Erythroblast (primary cell): ENCODE measurements around the gene TMEM53.

Source experiments
- DNase-seq, 2 experiments: peaks; one replicate each; lab custom pipeline; 2025; lab: John Stamatoyannopoulos, UW
- GATA1 ChIP-seq: IDR thresholded peaks from 2 replicates; pipeline ENCODE4 v1.6.1; 2011; ENCODE audit warnings: low read depth, mild to moderate bottlenecking, control low read depth, low read length, moderate library complexity
- POLR2A ChIP-seq: IDR thresholded peaks from 2 replicates; pipeline ENCODE4 v1.6.1; 2011; ENCODE audit warnings: mild to moderate bottlenecking, low read length

TMEM53 gene

DNA sequence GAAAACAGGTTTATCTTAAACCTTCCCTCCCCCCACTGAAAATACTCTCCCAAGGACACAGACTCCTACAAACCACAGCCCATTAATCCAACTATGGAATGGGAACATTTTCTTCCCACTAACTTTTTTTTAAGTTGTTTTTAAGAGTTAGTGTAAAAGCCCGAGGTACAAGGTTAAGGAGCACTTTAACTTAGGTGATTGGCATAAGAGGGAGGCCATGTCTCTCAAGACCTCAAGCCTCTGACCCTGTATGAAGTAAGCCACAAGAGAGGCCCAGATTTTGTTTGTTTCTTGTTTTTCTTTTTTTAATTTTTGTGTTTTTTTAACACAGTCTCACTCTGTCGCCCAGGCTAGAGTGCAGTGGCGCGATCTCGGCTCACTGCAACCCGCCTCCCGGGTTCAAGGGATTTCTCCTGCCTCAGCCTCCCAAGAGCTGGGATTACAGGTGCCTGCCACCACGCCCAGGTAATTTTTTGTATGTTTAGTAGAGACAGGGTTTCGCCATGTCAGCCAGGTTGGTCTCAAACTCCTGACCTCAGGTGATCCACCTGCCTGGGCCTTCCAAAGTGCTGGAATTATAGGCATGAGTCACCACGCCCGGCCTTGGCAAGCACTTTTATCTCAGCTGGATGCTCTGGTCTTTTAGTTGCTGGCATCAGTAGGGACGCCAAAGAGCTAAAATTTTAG lies 14.6 kb upstream of the TMEM53 start:
- TF ChIP-seq GATA1 (no peak), POLR2A (no peak)
- no peak for DNase-seq

DNA sequence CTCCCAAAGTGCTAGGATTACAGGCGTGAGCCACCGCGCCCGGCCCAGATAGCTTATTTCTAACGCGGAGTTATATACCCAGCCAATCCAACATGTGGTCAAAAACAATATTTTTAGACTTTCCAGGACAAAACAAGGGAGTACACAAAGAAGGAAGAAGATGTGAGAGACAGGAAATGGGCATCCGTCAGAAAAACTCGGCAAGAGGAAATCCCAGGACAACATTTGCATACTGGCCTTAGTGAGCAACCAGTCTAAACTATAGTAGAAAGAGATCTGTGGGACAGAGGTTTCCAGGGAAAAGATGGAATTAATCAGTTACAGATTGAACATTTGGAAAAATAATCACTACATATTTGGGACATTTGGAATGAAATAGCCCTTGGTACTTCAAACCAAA lies 11.6 kb upstream of the TMEM53 start:
- DNase-seq: no peak
- TF ChIP-seq POLR2A (no peak), GATA1 (no peak)

DNA sequence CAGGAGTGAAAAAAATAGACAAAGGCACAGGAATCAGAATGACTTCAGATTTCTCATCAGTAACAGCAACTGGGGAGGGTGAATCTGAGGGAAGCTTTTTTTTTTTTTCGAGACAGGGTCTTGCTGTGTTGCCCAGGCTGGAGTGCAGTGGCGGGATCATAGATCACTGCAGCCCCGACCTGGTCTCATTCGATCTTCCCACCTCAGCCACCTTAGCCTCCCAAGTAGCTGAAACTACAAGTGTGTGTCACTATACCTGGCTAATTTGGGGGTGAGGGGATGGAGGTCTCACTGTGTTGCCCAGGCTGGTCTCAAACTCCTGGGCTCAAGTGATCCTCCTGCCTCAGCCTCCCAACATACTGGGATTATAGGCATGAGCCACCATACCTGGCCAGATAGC lies 10.9 kb upstream of the TMEM53 start:
- TF ChIP-seq POLR2A: no peak
- no peak for TF ChIP-seq GATA1

DNA sequence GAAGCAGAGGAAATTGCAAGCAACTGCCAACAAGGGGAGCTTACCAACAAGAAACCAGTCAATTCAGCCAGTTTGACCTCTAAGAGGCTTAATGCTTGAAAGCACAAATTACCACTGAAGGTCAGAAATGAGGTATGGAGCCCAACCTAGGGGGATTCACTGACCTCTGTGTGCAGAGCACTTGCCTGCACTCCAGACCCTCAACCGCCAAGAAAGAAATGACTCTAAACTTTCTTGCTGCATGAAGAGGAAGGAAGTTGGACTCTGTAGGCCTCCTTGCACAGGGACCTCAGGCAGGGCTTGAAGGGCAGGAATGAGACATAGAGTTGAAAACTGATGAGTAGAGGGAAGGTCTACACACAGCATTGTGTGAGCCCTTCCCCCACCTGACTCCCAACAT lies 10.2 kb upstream of the TMEM53 start:
- TF ChIP-seq POLR2A: no peak
- TF ChIP-seq GATA1: no peak
- DNase-seq: no peak

More for the DNA sequence above, 10.9 kb upstream of the TMEM53 start:
- no peak for DNase-seq

DNA sequence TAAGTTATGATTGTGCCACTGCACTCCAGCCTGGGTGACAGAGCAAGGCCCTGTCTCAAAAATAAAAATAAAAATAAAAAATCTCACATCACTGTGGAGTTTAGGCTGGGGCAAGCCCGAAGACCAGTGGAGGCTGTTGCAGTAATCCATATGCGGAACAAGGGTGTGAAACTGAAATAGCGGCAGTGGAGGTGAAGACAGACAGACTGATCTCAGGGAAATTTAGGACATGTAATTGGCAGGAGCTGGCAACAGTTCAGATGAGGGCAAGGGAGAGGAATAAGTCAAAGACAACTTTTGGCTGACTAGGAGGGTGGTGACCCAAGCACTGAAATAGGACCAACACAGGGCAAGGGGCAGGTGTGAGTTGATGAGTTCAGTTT lies 8.6 kb upstream of the TMEM53 start:
- no peak for TF ChIP-seq GATA1
- no peak for TF ChIP-seq POLR2A

DNA sequence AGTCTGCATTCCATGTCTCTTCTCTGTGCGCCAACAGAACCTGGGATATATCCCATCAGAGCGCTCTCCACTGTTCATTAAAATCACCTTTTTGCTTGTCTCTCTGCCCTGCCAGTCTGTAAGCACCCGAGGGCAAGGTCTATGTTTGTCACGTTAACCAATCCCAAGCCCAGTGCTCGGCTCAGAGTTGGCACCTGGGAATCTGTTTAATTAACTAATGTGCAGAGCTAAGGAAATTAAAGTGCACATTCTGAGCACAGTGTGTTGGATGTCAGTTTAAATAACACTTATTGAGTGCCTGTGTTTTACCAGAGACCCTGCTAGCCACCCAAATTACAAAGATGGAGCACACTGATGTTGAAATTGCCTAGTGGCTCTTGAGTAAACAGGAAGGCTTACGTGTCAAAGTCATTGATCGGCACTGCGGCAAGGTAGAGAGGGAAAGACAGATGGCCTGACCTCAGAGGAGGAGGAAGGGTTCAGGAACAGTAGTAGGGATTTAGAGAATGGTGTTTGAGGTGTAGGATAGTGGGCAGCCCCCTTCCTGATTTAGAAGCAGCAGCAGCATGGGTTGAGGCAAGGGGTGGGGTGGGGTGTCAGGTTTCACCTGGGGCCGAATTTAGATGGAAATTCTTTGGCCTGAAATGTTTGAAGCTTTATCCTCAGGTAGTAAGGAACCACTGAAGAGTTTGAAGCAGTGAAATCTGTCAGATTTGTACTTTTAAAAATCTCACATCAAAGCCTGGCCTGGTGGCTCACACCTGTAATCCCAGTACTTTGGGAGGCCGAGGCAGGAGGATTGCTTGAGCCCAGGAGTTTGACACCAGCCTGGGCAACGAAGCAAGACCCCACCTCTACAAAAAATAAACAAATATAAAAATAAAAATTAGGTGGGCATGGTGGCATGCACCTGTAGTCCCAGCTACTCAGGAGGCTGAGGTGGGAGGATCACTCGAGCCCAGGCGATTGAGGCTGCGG lies 7.9 kb upstream of the TMEM53 start:
- DNase-seq: no peak
- TF ChIP-seq GATA1: no peak
- no peak for TF ChIP-seq POLR2A

More for the DNA sequence above, 8.6 kb upstream of the TMEM53 start:
- DNase-seq: no peak

DNA sequence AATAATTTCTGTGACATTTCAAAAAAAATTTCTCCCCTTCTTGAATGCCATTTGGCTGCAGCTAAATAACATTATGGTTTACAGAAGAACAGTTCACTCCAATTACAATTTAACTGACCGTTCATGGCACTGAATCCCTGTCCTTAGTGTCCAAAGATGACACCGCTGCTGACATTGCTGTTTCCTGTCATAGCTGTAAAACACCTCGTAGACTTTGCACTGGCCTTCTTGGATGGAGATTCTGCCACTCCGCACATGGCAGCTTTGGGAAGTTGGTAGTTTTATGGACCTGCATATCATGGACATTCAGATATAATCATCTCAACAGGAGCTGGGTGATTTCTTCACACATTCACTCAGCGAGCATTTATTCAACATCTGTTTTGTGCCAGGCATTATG lies 5.2 kb upstream of the TMEM53 start:
- DNase-seq: no peak
- TF ChIP-seq GATA1: no peak
- TF ChIP-seq POLR2A: no peak

DNA sequence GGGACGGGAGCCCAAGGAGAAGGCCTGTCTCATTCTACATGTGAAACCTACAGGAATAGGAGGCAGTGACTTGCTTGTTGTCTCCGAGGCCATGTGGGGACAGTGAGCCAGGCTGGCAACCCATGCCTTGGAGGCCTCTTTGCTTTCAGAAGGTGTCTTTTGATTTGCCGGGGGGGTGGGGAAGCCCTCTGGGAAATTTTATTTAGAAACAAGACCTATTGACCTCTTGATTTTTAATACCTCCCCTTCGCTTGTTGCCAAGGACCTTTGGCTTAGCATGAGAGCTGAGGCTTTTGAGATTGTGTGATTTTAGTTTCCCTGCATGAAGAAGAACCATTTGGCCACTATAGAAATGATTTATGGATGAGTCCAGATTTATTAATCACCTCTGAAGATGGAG lies 4.3 kb upstream of the TMEM53 start:
- DNase-seq: no peak
- TF ChIP-seq POLR2A (no peak), GATA1 (no peak)

DNA sequence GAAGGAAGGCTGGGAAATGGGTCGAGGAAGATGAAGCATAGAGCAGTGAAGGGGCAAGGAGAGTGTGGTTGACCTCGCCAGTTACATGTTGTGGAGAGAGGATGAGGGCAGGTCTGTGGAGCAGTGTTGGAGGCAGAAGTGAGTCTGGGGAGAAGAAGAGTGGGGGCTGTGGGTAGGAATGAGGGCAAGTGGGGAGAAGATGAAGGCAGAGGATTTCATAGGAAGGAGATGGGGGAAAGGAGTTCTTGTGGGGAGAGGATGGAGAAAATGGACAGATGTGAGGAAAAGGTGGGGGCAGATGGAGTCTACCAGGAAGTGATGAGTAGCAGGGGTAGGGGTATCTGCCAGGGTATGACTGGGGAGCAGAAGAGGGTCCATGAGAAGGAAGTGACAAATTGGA lies 3.8 kb upstream of the TMEM53 start:
- no peak for DNase-seq
- TF ChIP-seq POLR2A (no peak), GATA1 (no peak)

DNA sequence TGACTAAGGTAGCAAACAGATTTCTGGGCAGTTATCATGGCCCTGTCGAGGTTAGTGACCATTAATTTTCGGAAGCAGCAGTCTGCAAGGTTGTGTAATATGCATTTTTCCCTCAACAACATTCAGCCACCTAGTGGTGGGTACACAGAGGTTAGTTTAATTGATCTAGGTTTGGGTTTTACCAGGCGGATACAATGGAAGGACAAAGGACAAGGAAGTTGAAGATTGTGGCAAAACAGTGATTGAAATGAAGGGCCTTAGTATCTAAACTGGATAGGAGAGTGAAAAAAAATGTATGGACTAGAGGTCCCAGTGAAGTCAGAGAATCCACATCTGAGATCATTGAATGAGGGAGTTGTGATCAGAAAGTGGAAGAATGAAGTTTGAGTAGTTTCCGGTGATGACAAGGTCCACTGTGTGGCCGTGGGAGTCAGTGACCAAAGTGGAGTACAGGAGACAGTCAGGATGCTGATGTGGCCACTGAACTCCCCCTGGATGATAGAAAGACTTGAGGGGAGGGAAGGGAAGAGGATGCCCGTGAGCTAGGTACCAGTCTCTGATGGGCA lies 3.0 kb upstream of the TMEM53 start:
- TF ChIP-seq GATA1 (no peak), POLR2A (no peak)
- DNase-seq: peak; percentile 36

DNA sequence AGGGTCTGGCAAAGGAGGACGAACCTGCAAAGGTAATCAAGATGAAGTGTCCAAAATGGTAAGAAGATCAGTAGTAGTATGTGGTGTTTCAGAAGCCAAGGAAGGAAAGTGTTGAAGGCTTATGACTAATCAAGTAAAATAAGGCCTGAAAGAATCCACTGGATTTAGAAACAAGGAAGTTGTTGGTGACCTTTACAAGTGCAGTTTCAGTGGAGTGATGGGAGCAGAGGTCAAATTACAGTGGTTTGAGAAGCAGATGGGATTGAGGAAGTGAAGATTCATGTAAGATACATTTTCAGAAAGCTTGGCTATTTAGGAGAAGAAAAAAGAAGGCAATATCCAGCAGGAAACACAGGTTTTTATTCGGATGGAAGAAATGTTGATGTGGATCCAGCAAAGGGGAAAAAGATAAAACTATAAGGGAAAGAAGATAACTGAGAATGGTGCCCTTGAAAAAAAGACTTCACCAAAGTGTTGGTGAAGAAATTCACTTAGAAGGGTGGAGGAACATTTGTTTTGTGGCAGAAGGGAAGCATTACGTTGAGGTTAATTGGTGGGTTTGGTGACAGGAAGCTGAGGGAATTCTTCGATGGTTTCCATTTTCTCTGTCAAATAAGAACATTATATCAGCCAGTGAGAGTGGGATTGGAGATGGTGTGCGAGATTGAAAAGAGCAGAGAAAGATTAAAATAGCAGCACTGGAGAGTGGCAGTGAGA lies 2.4 kb upstream of the TMEM53 start:
- DNase-seq: no peak
- TF ChIP-seq GATA1 (no peak), POLR2A (no peak)

DNA sequence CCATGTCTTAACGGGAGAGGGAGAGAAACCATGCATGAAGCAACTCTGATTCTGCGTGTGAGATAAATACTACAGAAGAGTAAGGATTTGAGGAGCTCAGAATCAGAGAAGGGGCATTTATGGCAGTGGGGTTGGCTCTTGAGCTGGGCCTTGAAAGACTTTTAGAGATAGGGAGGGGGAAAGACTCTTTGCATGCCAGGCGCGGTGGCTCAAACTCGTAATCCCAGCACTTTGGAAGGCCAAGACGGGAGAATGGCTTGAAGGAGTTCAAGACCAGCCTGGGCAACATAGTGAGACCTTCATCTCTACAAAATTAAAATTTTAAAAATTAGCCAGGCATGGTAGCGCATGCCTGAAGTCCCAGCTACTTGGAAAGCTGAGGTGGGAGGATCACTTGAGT lies 905 bp upstream of the TMEM53 start:
- TF ChIP-seq POLR2A: no peak
- no peak for TF ChIP-seq GATA1
- no peak for DNase-seq

DNA sequence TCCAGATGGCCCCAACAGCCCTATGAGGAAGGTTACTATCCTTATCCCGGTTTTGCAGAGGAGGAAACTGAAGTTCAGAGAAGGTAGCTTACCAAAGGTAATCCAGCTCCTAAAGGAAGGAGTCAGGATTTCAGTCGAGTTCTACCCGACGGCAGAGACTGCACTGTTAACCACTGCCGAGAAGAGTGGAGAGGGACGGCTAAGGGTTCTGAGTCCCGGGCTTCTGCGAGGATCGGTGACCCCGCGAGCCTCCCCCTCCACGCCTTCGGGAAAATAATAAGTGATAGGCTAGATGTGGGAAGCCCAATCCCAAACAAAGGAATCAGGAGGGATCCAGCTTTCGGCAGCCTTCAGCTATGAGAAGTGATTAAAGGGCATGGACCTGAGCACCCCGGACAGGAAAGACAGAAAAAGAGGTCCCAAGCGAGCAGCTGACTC lies 587 bp downstream of the TMEM53 start:
- TF ChIP-seq GATA1 (no peak), POLR2A (no peak)
- DNase-seq: no peak
